Mucosa of descending colon (tissue), 3 donors: ENCODE results near the gene SMIM28. TPM values are rescaled to one million over a fixed set of nuclear protein-coding genes. Genes with fewer than 3 reads are reported as not detected.

ENCODE experiments used
- ATAC-seq: fragments of 200-7000 bp; cut with Tn5 transposase; one replicate; pipeline ENCODE4 v1.9.1; 2020; ENCODE audit warnings: mild to moderate bottlenecking, moderate library complexity
- DNase-seq, 3 donors: peaks; one replicate each; pipeline ENCODE4 v3.0.0-alpha.2; 2020
- H3K36me3 ChIP-seq: fragments of 200-600 bp; one replicate; pipeline ENCODE4 v1.8.0; 2021; ENCODE audit warnings: low read depth, mild to moderate bottlenecking
- H3K4me1 ChIP-seq: fragments of 200-600 bp; one replicate; pipeline ENCODE4 v1.8.0; 2021; ENCODE audit warnings: low read depth, mild to moderate bottlenecking
- H3K4me3 ChIP-seq: fragments of 200-600 bp; one replicate; pipeline ENCODE4 v1.8.0; 2021; ENCODE audit warnings: mild to moderate bottlenecking
- H3K9me3 ChIP-seq: fragments of 200-600 bp; one replicate; pipeline ENCODE4 v1.8.0; 2021; ENCODE audit warnings: mild to moderate bottlenecking
- intact Hi-C, 2 donors: fragments of 100-400 bp; cut with DNase I in 1 of 2; cut with micrococcal nuclease in 1 of 2; formaldehyde crosslinking; loops; one replicate each; pipeline versions ENCODE4 v1.11.0 to v1.11.1; 2022; cut with DNase I, micrococcal nuclease
- total RNA-seq, 3 donors: library from RNA; stranded (reverse); fragmentation: NEBNext Ultra II Directional in 2 of 3; extraction: Animal tissue kit (Norgen Biotek cat#: 25700) in 2 of 3; gene quantifications; one replicate each; pipeline versions ENCODE4 v1.2.1 to v1.2.4, GENCODE V29; 2021 to 2023
- TF ChIP-seq, protein P1 (sequence below): fragments of 200-600 bp; IDR thresholded peaks from one replicate; pipeline ENCODE4 v1.8.0; 2022; ENCODE audit warnings: antibody characterized with exemption, mild to moderate bottlenecking
- donor health status: DM: no; HTN: no; CAD: no; lungs with moderate emphysema.
- donor health status: DM: no; HTN: no; CAD: no.
- donor health status: DM: no; HTN: yes; CAD: no.

Gene SMIM28
- total RNA-seq, 3 donors from 2014 or later: 4.0 TPM; not detected in 2

DNA sequence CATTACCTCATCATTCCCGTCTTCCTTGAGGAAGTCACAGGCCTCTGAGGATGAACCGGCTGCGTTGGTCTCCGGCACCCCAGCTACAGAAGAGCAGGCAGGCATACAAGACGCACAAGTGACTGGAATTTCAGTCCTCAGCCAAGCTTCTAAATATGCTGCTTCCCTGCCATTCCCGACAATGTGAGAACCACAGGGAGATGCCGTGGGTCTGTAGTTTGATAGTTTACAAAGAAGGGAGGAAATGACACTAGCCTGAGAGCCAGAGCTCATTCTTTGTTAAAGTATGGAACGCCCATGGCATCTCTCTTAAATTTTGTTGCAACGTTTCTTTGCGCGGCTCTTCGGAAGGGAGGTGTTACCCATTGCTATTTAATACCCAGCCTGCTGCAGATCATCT lies 52.1 kb downstream of the SMIM28 start:
- Histone ChIP-seq H3K9me3 (no peaks in the 10 kb centered on the region), H3K4me1 (peaks cover 3% of the 10 kb centered on the region), H3K4me3 (no peak overlapping the region), H3K36me3 (no peaks in the 10 kb centered on the region)
- DNase-seq (no peak), ATAC-seq (no peak)
- intact Hi-C loops: loop anchor here (5.0 to 10.0 kb wide), 4 partner anchors 78 to 163 kb away; no protein-coding TSS in a partner anchor
- TF ChIP-seq, protein P1, sequence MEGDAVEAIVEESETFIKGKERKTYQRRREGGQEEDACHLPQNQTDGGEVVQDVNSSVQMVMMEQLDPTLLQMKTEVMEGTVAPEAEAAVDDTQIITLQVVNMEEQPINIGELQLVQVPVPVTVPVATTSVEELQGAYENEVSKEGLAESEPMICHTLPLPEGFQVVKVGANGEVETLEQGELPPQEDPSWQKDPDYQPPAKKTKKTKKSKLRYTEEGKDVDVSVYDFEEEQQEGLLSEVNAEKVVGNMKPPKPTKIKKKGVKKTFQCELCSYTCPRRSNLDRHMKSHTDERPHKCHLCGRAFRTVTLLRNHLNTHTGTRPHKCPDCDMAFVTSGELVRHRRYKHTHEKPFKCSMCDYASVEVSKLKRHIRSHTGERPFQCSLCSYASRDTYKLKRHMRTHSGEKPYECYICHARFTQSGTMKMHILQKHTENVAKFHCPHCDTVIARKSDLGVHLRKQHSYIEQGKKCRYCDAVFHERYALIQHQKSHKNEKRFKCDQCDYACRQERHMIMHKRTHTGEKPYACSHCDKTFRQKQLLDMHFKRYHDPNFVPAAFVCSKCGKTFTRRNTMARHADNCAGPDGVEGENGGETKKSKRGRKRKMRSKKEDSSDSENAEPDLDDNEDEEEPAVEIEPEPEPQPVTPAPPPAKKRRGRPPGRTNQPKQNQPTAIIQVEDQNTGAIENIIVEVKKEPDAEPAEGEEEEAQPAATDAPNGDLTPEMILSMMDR: no peak

DNA sequence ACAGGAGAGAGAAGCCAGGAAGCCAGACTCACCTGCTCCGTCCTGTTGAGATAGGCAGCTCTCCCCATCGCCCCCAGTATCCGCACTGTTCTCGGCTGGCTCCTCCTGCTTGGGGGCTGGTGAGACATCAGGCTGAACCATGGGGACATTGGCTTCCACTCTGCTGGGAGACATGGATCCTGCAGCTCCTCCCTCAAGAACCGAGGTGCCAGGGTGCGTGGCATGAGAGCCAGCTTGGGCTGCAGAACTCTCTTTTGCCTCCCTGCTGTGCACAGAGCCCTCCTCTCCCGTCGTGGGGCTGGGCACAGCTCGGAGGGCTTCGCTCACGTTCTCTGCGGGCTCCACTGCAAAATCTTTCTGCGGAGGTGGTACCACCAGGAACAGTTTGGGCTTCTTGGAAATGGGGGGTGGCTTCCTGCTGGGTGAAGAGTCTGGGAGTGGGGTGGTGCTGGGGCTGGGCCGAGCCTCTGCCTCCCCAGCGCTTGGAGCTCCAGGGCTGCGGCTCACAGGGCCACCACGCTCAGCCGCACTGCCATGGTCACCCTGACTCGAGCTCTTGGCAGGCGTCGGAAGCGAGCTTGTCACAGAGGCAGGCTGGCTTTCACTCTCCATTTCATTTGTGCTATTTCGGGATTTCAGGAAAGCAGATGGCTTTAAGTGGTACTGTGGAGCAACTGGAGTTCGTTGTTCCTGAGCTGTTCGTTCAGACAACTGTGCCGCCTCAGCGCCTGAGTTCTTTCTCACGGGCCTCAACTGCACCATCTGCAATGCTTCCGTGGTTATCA lies 52.8 kb downstream of the SMIM28 start:
- ATAC-seq (peak; percentile 5), DNase-seq (no peak)
- no peaks in the 10 kb centered on the region for H3K36me3 ChIP-seq
- H3K4me1 ChIP-seq: peaks cover 3% of the 10 kb centered on the region
- no peak overlapping the region for H3K4me3 ChIP-seq
- TF ChIP-seq, protein P1: no peak
- intact Hi-C loops: no loop called here
- H3K9me3 ChIP-seq: no peaks in the 10 kb centered on the region

DNA sequence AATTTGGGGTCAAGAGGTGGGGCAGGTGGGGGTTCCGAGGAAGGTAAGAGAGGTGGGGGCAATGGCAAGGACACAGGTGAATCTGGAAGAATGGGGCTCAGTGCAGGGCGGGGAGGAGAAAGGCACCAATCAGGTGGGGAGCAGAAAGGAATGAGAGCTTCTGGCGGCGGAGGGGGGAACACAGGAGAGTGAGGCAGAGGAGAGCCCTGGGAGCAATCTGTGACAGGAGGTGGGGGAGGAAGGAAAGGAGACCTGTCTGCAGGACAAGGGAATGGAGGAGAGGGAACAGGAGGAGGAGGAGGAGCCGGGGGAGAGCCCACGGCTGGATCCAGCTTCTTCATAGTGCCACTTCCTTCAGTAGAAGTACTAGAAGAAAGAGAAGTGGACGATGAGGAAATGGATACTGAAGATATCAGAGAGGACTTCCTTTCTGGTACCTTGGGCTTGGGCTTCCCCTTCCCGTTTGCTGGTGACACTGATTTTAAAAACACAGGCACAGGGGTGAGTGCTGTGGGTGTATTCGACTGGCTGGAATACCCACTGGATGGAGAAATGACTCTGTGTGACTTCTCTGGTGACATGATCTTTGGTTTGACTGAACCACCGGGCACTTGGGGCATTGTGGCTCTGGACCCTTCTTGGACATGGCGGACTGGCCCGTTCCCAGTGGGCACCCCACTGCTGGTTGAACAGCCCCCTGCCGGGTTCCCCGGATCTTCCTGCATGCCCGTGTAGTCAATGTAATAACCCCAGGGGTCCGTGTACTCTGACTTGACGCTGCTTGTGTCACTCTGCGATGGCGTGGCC lies 53.8 kb downstream of the SMIM28 start:
- TF ChIP-seq, protein P1: no peak
- intact Hi-C loops: no loop called here
- DNase-seq (no peak), ATAC-seq (peak; percentile 12)
- Histone ChIP-seq H3K36me3 (no peaks in the 10 kb centered on the region), H3K9me3 (no peaks in the 10 kb centered on the region), H3K4me1 (peaks cover 3% of the 10 kb centered on the region), H3K4me3 (no peak overlapping the region)

DNA sequence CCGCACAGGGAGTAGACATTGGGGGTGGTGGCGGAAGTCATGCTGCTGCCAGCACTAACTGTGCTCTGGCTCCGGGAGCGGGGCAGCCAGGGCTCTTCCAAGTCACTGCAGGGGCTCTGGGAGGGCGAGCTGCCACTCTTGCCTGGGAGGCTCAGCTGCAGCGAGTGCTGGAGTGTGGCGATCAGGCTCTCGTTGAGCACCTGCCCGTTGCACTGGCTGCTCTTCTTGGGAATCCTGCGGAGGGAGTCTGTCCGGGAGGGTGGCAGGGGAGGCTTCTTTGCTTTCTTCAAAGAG lies 54.3 kb downstream of the SMIM28 start:
- Histone ChIP-seq H3K4me1 (peaks cover 3% of the 10 kb centered on the region), H3K9me3 (no peaks in the 10 kb centered on the region), H3K36me3 (no peaks in the 10 kb centered on the region), H3K4me3 (no peak overlapping the region)
- intact Hi-C loops: no loop called here
- ATAC-seq (no peak), DNase-seq (peak in 1 of 3 donors; percentile 48)
- TF ChIP-seq, protein P1: no peak

Other genes with a start within 250 kb of the SMIM28 start
- gene ARFGEF3, start 216.0 kb upstream of the SMIM28 start, total RNA-seq: 10 to 100 TPM; 10.1 to 24.3 (median 21.1) TPM
- not detected for gene PBOV1, start 159.4 kb upstream of the SMIM28 start, total RNA-seq
- 100 to 1,000 TPM in 1 of 3 donors, 10 to 100 TPM in 2; 78.5 to 101 (median 88.7) TPM for gene HEBP2, start 26.3 kb downstream of the SMIM28 start, total RNA-seq
- 100 to 1,000 TPM in 2 of 3 donors, 10 to 100 TPM in 1; 53.1 to 155 (median 107) TPM for gene NHSL1, start 121.6 kb downstream of the SMIM28 start, total RNA-seq